Uterus (tissue), 4 donors: ENCODE results near the gene DOCK4. TPM values are rescaled to one million over a fixed set of nuclear protein-coding genes. Genes with fewer than 3 reads are reported as not detected.

ENCODE experiments used
- DNase-seq, 2 donors: peaks; one replicate each; pipeline ENCODE4 v3.0.0-alpha.2; 2019 to 2020
- H3K27ac ChIP-seq, 2 donors: fragments of 200-600 bp; sonication (generic); 1 replicate in 1 of 2; 2 replicates in 1 of 2; pipeline ENCODE4 v1.5.1; 2016 to 2018
- H3K27me3 ChIP-seq, 2 donors: fragments of 200-600 bp; sonication (generic); one replicate each; pipeline ENCODE4 v1.5.1; 2018 to 2019; ENCODE audit warnings: control low read depth in 1 of 2
- H3K36me3 ChIP-seq, 2 donors: fragments of 200-600 bp; sonication (generic); one replicate each; pipeline ENCODE4 v1.5.1; 2019; ENCODE audit warnings: control low read depth in 1 of 2
- H3K4me1 ChIP-seq, 2 donors: fragments of 200-600 bp; sonication (generic); one replicate each; pipeline ENCODE4 v1.5.1; 2018 to 2019; ENCODE audit warnings: control low read depth in 1 of 2
- H3K4me3 ChIP-seq, 2 donors: fragments of 200-600 bp; sonication (generic); 1 replicate in 1 of 2; 2 replicates in 1 of 2; pipeline ENCODE4 v1.5.1; 2018 to 2019; ENCODE audit warnings: mild to moderate bottlenecking in 1 of 2
- H3K9me3 ChIP-seq, 2 donors: fragments of 200-600 bp; sonication (generic); one replicate each; pipeline ENCODE4 v1.5.1; 2019; ENCODE audit warnings: control low read depth in 1 of 2
- CTCF ChIP-seq, 4 experiments: fragments of 200-600 bp in 2 of 4; fragments of 450-650 bp in 2 of 4; sonication (generic) in 2 of 4; IDR thresholded peaks; one replicate each; pipeline ENCODE4 v1.5.1; 2016 to 2019; ENCODE audit warnings: antibody characterized with exemption in 4 of 4, mild to moderate bottlenecking in 2 of 4, moderate library complexity in 1 of 4
- POLR2A ChIP-seq, 2 donors: fragments of 450-650 bp; IDR thresholded peaks; one replicate each; pipeline ENCODE4 v1.6.1; 2016; ENCODE audit warnings: antibody characterized with exemption in 2 of 2, mild to moderate bottlenecking in 1 of 2, moderate library complexity in 1 of 2
- intact Hi-C: fragments of 100-400 bp; cut with DNase I; formaldehyde crosslinking; loops from one replicate; pipeline ENCODE4 v1.15.1; 2023; ENCODE audit warnings: low total_unique reads
- total RNA-seq, 4 donors: library from RNA; depleted of rRNA in 3 of 4; stranded (reverse); fragments of >200 nt in 3 of 4; gene quantifications; one replicate each; pipeline versions ENCODE4 v1.1.0 to v1.2.4, GENCODE V29; 2014 to 2023
- donor health status: DM: yes; HTN: yes; CAD: no.

Gene DOCK4
- total RNA-seq, 4 donors from 2014 or later, result 48.8 to 217 (median 72.3) TPM

- no peak overlapping the region for H3K4me3 ChIP-seq
- H3K9me3 ChIP-seq, result no peaks in the 10 kb centered on the region
- H3K27me3 ChIP-seq, result no peaks in the 10 kb centered on the region
- TF ChIP-seq CTCF (IDR thresholded peaks at IDR 0.05), result no peak
- no peak for TF ChIP-seq POLR2A (IDR thresholded peaks at IDR 0.05)
- H3K4me1 ChIP-seq, result no peaks in the 10 kb centered on the region
- H3K36me3 ChIP-seq, result no peaks in the 10 kb centered on the region
- H3K27ac ChIP-seq, result no peak overlapping the region
- DNase-seq, result no peak
- intact Hi-C loops, result no loop called here
Observed at GRCh38 chr7:111960984-111961383, 245.2 kb downstream of the DOCK4 start.

DNA sequence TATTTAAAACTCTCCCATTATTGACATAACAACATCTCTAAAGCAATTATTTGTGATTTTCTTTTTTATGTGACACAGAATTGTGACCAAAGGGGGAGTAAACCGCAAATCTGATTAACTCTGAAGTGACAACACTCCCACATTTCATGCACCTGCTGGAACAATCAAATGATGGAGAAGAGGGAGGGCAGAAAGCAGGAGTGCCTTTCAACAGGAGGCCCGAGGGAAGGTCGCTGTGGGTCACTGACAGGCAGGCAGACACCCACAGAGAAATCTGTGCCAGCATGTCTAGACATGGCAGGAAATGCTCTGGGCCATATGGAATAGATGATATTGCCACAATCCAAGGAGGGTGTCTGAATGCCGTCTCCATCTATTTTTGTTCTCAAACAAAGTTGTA lies 247.3 kb downstream of the DOCK4 start:
- intact Hi-C loops, result no loop called here
- DNase-seq, result no peak
- H3K4me3 ChIP-seq, result no peak overlapping the region

DNA sequence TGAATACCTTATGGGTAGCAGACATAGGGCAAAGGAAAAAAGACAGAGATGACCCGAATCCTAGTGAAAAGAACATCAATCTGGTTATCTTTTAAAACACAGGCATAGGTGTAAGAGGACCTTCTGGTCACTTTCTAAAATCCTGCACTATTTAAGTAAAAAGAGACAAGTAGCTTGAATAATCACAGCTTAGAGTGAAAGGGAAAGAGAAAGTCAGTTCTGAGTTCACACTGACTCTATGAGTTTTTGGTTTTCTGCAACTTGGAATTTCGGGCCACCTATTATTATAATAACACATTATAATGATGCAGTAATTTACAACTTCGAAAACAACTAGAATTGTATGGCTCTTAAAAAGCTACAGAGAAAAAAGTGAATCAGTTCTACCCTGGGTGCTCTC lies 247.8 kb downstream of the DOCK4 start:
- no peak for TF ChIP-seq CTCF (IDR thresholded peaks at IDR 0.05)
- TF ChIP-seq POLR2A (IDR thresholded peaks at IDR 0.05), result no peak
- Histone ChIP-seq H3K36me3 (no peaks in the 10 kb centered on the region), H3K4me1 (no peaks in the 10 kb centered on the region), H3K27ac (no peak overlapping the region), H3K27me3 (no peaks in the 10 kb centered on the region), H3K9me3 (no peaks in the 10 kb centered on the region), H3K4me3 (no peak overlapping the region)
- DNase-seq, result no peak
- intact Hi-C loops, result no loop called here

More for the DNA sequence above, 247.3 kb downstream of the DOCK4 start:
- Histone ChIP-seq H3K27me3 (no peaks in the 10 kb centered on the region), H3K9me3 (no peaks in the 10 kb centered on the region), H3K36me3 (no peaks in the 10 kb centered on the region), H3K4me1 (no peaks in the 10 kb centered on the region), H3K27ac (no peak overlapping the region)
- TF ChIP-seq CTCF (IDR thresholded peaks at IDR 0.05) (no peak), POLR2A (IDR thresholded peaks at IDR 0.05) (no peak)

- Histone ChIP-seq H3K36me3 (no peaks in the 10 kb centered on the region), H3K4me1 (no peaks in the 10 kb centered on the region), H3K27me3 (no peaks in the 10 kb centered on the region), H3K9me3 (no peaks in the 10 kb centered on the region), H3K4me3 (no peak overlapping the region), H3K27ac (peak overlapping the region; percentile 2 to 79)
- no peak for DNase-seq
- TF ChIP-seq POLR2A (IDR thresholded peaks at IDR 0.05), result no peak
- no peak for TF ChIP-seq CTCF (IDR thresholded peaks at IDR 0.05)
- intact Hi-C loops, result no loop called here
Observed at GRCh38 chr7:111955616-111956015, 250.6 kb downstream of the DOCK4 start.

DNA sequence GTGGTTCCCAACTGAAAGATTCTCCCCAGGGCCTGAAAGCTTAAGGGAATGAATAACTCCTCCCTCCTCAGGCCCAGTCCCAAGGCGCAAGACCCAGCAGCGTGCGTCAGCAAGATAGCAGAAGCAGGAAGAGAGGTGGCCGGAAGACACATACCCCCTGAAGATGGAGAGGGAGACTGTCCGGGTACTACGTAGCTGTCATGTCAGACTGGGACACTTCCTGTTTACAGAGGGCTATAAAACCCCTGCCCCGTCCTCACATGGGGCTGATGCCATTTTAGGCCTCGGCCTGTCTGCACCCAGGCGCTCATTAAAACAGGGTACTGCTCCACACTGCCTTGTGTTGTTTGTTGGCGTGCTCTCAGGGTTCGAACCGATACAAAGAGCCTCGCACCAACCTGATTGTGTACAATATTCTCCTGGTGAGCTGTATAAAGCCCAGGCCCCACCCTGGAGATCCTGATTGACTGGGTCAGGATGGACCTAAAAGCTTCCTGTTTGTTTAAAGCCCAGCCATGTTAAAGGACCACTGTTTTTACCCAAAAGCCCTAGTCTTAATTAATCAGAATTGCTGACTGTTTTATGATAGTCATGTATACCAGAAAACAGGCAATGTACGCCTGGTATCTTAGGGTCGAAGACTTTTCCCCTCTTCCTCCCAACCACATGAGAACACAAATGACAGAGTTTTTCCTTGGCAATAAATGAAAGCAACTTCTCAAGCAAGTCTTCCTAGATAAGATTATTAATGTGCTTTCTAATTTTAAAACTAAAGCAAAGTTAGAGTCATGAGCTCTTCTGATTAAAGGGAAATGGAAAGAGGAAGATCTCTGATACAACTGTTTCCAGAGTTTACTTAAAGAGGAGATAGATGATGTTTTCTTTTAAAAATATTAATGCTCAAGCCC lies 251.5 kb downstream of the DOCK4 start:
- intact Hi-C loops, result no loop called here
- Histone ChIP-seq H3K9me3 (no peaks in the 10 kb centered on the region), H3K4me1 (no peaks in the 10 kb centered on the region), H3K4me3 (no peak overlapping the region), H3K27ac (peak overlapping the region; percentile 57 to 79), H3K27me3 (no peaks in the 10 kb centered on the region), H3K36me3 (no peaks in the 10 kb centered on the region)
- peak in 1 of 2 donors; percentile 27 for DNase-seq
- no peak for TF ChIP-seq POLR2A (IDR thresholded peaks at IDR 0.05)
- no peak for TF ChIP-seq CTCF (IDR thresholded peaks at IDR 0.05)
